NOMO-1 treated with DMSO at 0.1 percent for 48 hours (cell line): Measurements from ENCODE around the gene UBA7.

Source experiments
- DNase-seq: peaks from one replicate; lab custom pipeline; 2025; ENCODE audit not compliant: unreplicated experiment; lab: John Stamatoyannopoulos, UW

Gene UBA7

GRCh38 chr3:49805367-49805782 lies 8.4 kb downstream of the UBA7 start:
- DNase-seq = peak; percentile 66

GRCh38 chr3:49804141-49805041 lies 9.4 kb downstream of the UBA7 start:
- no peak for DNase-seq

GRCh38 chr3:49803465-49804140 lies 10.2 kb downstream of the UBA7 start:
- peak; percentile 49 for DNase-seq

GRCh38 chr3:49802719-49803464 lies 10.9 kb downstream of the UBA7 start, which contains the start of gene INKA1:
Gene INKA1, plus strand, starts transcription at chr3:49803261. Its CDS starts 132 bp downstream, at chr3:49803393.
- DNase-seq = peak; percentile 86

- no peak for DNase-seq
These were observed 12.6 kb downstream of the UBA7 start for GRCh38 chr3:49801160-49801559.

- DNase-seq = no peak
These were observed 14.0 kb downstream of the UBA7 start, which contains the start of gene CDHR4 for GRCh38 chr3:49799761-49800160. Gene CDHR4, minus strand, starts transcription at chr3:49799873. Its CDS starts 61 bp downstream, at chr3:49799812.

- no peak for DNase-seq
These were observed 14.6 kb downstream of the UBA7 start for GRCh38 chr3:49799105-49799504.

- DNase-seq = no peak
These were observed 18.5 kb downstream of the UBA7 start for GRCh38 chr3:49794926-49795905.

- no peak for DNase-seq
These were observed 19.3 kb downstream of the UBA7 start for GRCh38 chr3:49794431-49794830.

GRCh38 chr3:49793486-49794085 lies 20.2 kb downstream of the UBA7 start:
- no peak for DNase-seq

- no peak for DNase-seq
These were observed 21.2 kb downstream of the UBA7 start for GRCh38 chr3:49792371-49793150.

- no peak for DNase-seq
These were observed 22.2 kb downstream of the UBA7 start for GRCh38 chr3:49791571-49791970.

GRCh38 chr3:49790626-49791411 lies 22.9 kb downstream of the UBA7 start:
- DNase-seq = no peak

GRCh38 chr3:49788056-49788455 lies 25.7 kb downstream of the UBA7 start:
- DNase-seq = no peak

- no peak for DNase-seq
These were observed 26.2 kb downstream of the UBA7 start for GRCh38 chr3:49787536-49787935.

- no peak for DNase-seq
These were observed 26.6 kb downstream of the UBA7 start for GRCh38 chr3:49787182-49787464.

GRCh38 chr3:49786357-49787181 lies 27.2 kb downstream of the UBA7 start, which contains the start of gene IP6K1:
Gene IP6K1, minus strand, starts transcription at chr3:49786542. Its CDS starts 38,502 bp downstream, at chr3:49748040.
- DNase-seq = peak; percentile 100
